ENCODE data around the gene SPAG8.

DNA sequence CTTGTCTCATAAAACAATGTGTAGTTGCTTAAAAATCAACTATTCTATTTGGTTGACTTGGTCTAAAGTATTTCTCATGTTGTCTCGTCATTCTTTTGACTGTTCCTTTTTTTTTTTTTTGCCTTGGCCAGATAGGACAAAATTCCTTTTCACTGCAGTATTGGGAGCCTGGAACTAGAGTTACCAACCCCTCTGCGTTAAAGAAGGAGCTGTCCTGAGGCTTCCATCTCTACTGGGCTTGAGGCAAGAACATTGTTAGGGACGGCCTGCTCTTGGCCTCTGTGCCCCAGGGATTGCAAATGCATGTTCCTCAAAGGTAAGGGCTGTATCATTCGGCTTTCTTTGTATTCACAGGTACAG, 22.1 kb downstream of the SPAG8 start:
- TF ChIP-seq CTCF (IDR thresholded peaks at IDR 0.05) (no peak), POLR2A (IDR thresholded peaks at IDR 0.05) (no peak)
